Ammon's horn (tissue), 1 donor: ENCODE results near the gene GPR61.

Experiments used
- DNase-seq: peaks from one replicate; pipeline ENCODE4 v3.0.0-alpha.2; 2016; ENCODE audit warnings: low spot score

The GPR61 gene

GRCh38 chr1:109535971-109536491 is 3.6 kb upstream of the GPR61 start:
- peak; percentile 82 for DNase-seq

GRCh38 chr1:109537450-109538178 is 2.1 kb upstream of the GPR61 start:
- DNase-seq = no peak

DNA sequence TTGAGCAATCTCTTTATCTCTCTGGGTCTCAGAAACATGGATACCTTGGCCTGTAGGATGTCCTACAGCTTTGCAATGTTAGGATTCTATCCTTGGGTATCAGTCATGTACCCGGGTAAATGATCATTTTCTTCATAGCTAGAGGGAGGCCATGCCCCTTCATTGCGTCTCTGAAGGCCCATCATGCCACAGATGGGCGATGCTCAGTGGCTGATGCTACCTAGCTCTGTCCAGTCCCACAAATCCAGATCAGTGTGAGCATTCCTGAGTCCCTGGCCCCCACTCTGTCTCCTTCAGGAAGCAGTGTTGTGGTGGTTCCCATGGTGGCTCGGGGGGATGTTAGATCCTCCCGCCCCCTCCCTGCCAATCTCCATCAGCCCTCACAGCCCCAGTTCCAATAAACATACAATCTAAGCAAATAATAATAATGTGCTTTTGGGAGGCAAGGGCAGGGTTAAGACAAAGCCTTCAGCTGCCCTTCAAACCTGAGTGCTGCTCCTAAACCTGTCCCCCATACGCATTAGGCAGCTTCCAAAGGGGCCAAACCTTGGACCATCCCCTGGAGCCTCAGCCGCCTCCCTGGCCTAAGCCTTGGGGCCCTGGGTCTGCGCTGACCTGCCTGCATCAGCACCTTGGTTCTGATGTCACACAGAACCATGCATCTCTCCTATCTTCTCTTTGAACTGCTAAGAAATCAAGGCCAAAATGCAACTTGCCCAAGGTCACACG is 681 bp upstream of the GPR61 start:
- DNase-seq = no peak

DNA sequence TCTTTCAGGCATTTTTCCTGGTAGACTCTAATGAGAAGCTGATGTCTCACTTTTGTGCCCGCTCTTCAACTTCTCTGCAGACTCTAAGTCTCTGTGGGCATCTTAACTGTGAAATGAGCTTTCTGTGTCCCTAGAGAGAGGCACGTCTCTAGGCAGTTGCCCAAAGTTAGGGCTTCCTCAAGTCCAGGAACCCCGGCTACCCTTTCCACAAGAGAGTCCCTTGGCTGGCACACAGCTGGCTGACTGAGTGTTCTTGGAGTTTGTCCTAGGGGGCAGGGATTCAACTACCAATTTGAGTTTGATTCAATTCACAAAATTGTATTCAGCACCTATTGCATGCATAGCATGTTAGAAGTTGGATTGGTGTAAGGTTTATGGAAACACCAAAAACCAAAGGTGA is 1.4 kb downstream of the GPR61 start:
- peak; percentile 33 for DNase-seq

- DNase-seq = no peak
Observed at GRCh38 chr1:109542657-109543056, 3.0 kb downstream of the GPR61 start.

- DNase-seq = no peak
Observed at GRCh38 chr1:109543283-109543987, 3.8 kb downstream of the GPR61 start.

DNA sequence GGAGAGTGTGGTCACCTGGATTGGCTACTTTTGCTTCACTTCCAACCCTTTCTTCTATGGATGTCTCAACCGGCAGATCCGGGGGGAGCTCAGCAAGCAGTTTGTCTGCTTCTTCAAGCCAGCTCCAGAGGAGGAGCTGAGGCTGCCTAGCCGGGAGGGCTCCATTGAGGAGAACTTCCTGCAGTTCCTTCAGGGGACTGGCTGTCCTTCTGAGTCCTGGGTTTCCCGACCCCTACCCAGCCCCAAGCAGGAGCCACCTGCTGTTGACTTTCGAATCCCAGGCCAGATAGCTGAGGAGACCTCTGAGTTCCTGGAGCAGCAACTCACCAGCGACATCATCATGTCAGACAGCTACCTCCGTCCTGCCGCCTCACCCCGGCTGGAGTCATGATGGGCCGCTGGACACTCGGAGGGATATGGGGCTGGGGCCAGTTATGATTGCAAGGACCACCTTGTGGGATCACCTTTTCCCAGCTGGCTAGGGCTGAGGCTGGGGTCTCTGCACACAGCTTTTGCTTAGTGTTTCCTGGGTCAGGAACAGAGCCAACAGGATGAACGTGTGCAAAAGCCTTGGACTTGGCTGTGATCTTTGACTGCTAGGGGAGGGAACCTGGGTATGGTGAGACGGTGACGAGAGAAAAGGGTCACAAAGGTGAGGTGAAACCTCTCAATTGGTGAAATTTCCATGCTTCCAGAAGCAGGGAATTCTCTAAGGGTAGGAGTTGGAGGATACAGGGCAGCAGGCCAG is 4.5 kb downstream of the GPR61 start:
- no peak for DNase-seq

- DNase-seq = peak; percentile 96
Observed at GRCh38 chr1:109546311-109547109, 6.8 kb downstream of the GPR61 start.

GRCh38 chr1:109547463-109548320 is 8.0 kb downstream of the GPR61 start:
- peak; percentile 42 for DNase-seq

- peak; percentile 98 for DNase-seq
Observed at GRCh38 chr1:109548321-109549267, 8.9 kb downstream of the GPR61 start, which contains the start of gene GNAI3. GNAI3 (plus strand) TSS chr1:109548615; CDS start chr1:109548721, 106 bp downstream.

GRCh38 chr1:109556563-109556962 is 16.9 kb downstream of the GPR61 start:
- DNase-seq = no peak

- DNase-seq = no peak
Observed at GRCh38 chr1:109557520-109557919, 17.8 kb downstream of the GPR61 start.

- DNase-seq = no peak
Observed at GRCh38 chr1:109559995-109560394, 20.3 kb downstream of the GPR61 start.

DNA sequence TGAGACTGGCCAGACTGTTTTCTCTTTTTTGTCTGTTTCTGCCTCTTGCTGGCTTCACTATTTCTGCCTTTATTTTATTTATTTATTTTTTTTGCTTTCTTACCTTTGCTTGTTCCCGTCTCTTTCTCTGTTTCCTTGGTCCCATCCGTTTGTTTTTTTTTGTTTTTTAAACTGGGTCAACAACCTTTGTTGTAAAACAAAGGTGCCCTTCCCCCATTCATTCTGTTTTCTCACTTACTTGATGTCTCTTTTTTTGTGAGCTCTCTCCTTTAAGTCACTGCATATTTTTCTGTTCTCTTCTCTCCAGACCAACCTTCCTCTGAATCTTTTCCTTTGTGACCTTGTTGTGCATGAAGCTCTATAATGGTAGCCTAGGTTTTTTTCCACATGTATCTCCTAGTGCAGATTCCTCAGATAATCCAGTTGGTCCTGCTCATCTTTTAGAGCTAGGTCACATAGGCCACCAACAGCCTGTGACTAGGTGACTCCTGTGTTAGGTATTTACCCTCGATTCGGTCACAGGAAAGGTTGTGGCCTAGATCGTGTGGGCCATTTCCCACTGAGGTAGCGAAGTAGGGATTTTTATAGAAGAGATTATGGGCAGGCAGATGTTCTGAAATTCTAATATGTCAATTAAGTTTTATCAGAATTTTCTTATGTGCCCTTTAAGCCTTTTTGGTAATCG is 24.7 kb downstream of the GPR61 start:
- no peak for DNase-seq

GRCh38 chr1:109565241-109565640 is 25.6 kb downstream of the GPR61 start:
- DNase-seq = no peak

DNA sequence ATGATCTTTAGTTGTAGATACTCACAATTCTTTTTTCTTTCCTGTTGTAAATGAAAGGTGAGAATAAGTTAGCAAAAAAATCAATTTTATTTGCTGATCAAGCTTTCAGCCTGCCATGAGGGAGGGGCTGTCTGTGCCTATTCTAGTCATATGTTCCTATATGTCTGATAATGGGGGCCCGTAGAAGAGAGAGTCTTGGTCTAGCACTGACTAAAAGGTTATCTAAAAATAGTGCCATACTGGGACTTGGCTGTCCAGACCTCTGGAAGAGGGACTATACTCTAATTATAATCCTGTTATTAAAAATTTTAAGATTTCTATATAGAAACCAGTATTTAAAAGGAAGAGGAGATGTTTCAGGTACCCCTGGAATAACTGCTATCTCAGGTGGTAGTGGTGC is 27.3 kb downstream of the GPR61 start:
- no peak for DNase-seq

- DNase-seq = no peak
Observed at GRCh38 chr1:109567877-109568672, 28.4 kb downstream of the GPR61 start.
